Neural progenitor cell (in vitro differentiated cells): ENCODE data around the gene RPP38. TPM values are rescaled to one million over a fixed set of nuclear protein-coding genes. Genes with fewer than 3 reads are reported as not detected.

Source experiments
- DNase-seq: peaks from one replicate; pipeline ENCODE4 v3.0.0-alpha.2; 2016; ENCODE audit warnings: low spot score
- H2AFZ ChIP-seq: fragments of 200-600 bp; sonication (generic); replicated peaks from 2 replicates; pipeline ENCODE4 v1.6.1; 2016; ENCODE audit warnings: antibody characterized with exemption
- H3F3A ChIP-seq: fragments of 200-600 bp; sonication (generic); 2 replicates; pipeline ENCODE4 v1.6.1; 2016; ENCODE audit warnings: antibody characterized with exemption, low read depth
- H3K27ac ChIP-seq: fragments of 200-600 bp; sonication (generic); 2 replicates; pipeline ENCODE4 v1.5.1; 2016; ENCODE audit warnings: mild to moderate bottlenecking
- H3K27me3 ChIP-seq: fragments of 200-600 bp; sonication (generic); 2 replicates; pipeline ENCODE4 v1.6.1; 2016; ENCODE audit warnings: mild to moderate bottlenecking, moderate library complexity
- H3K36me3 ChIP-seq: fragments of 200-600 bp; sonication (generic); 2 replicates; pipeline ENCODE4 v1.5.1; 2016
- H3K4me1 ChIP-seq: fragments of 200-600 bp; sonication (generic); 2 replicates; pipeline ENCODE4 v1.6.1; 2016; ENCODE audit warnings: mixed run types
- H3K4me2 ChIP-seq: fragments of 200-600 bp; sonication (generic); 2 replicates; pipeline ENCODE4 v1.6.1; 2016
- H3K4me3 ChIP-seq: fragments of 200-600 bp; sonication (generic); 2 replicates; pipeline ENCODE4 v1.5.1; 2016
- H3K79me2 ChIP-seq: fragments of 200-600 bp; sonication (generic); 2 replicates; pipeline ENCODE4 v1.6.1; 2016; ENCODE audit warnings: low read depth
- H3K9ac ChIP-seq: fragments of 200-600 bp; sonication (generic); 2 replicates; pipeline ENCODE4 v1.6.1; 2016
- H3K9me3 ChIP-seq: fragments of 200-600 bp; sonication (generic); 2 replicates; pipeline ENCODE4 v1.5.1; 2016; ENCODE audit warnings: low read depth
- H4K20me1 ChIP-seq: fragments of 200-600 bp; sonication (generic); 2 replicates; pipeline ENCODE4 v1.6.1; 2016; ENCODE audit warnings: low read depth
- H3K27ac Mint-ChIP-seq: 3 replicates; pipeline ENCODE4 v1.8.0; 2021; ENCODE audit warnings: mixed read lengths
- H3K27me3 Mint-ChIP-seq: 2 replicates; pipeline ENCODE4 v1.8.0; 2022; ENCODE audit warnings: low read depth, mild to moderate bottlenecking, inconsistent platforms, moderate library complexity, mixed read lengths; ENCODE audit not compliant: insufficient read depth
- H3K36me3 Mint-ChIP-seq: 3 replicates; pipeline ENCODE4 v1.8.0; 2021; ENCODE audit warnings: mixed read lengths
- H3K4me1 Mint-ChIP-seq: 3 replicates; pipeline ENCODE4 v1.8.0; 2021; ENCODE audit warnings: mixed read lengths
- H3K4me3 Mint-ChIP-seq: 3 replicates; pipeline ENCODE4 v1.8.0; 2021; ENCODE audit warnings: mild to moderate bottlenecking, moderate library complexity, mixed read lengths
- H3K9me3 Mint-ChIP-seq: 3 replicates; pipeline ENCODE4 v1.8.0; 2020; ENCODE audit warnings: mixed read lengths
- EZH2 ChIP-seq: fragments of 200-600 bp; sonication (generic); IDR thresholded peaks from 2 replicates; pipeline ENCODE4 v1.6.1; 2017; ENCODE audit warnings: antibody characterized with exemption, mild to moderate bottlenecking, moderate library complexity
- EZH2phosphoT487 ChIP-seq: fragments of 200-600 bp; sonication (generic); IDR thresholded peaks from 2 replicates; pipeline ENCODE4 v1.6.1; 2017; ENCODE audit warnings: antibody characterized with exemption
- total RNA-seq: library from RNA; depleted of rRNA; stranded (reverse); fragments of >200 nt; gene quantifications from 2 replicates; pipeline ENCODE4 v1.2.3, GENCODE V29; 2015; ENCODE audit warnings: low replicate concordance
- TF ChIP-seq, protein P1 (sequence below): fragments of 200-600 bp; sonication (generic); IDR thresholded peaks from 2 replicates; pipeline ENCODE4 v1.5.1; 2017; ENCODE audit warnings: antibody characterized with exemption, mild to moderate bottlenecking

The RPP38 gene
- total RNA-seq, 1 donor from 2014 or later: 17.0 TPM

DNA sequence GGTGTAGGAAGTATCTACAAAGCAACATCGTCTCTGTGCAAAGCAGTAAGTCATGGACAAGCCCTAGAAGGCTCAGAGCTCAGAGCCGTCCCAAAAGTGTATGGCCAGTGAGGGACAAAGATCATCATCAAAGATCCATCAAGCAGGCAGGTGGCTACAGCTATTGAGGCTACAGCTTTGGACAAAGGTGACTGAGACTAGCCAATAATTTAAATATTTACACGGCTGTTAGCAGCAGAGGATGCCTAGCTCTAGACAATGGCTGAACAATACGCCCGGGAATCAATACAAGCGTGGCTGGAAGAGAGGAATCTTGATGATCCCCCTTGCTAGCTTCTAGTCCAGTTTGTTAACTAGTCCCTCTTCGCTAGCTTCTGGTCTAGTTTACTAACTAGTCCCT lies 53.4 kb downstream of the RPP38 start:
- H3K27me3 ChIP-seq: no peaks in the 10 kb centered on the region
- H3F3A ChIP-seq: no peaks in the 10 kb centered on the region
- H4K20me1 ChIP-seq: peaks cover 7% of the 10 kb centered on the region
- no peak overlapping the region for H3K9ac ChIP-seq
- no peak overlapping the region for H3K27ac ChIP-seq
- Mint-ChIP-seq H3K4me3 (no peak overlapping the region), H3K4me1 (peaks cover 9% of the 10 kb centered on the region), H3K27ac (no peak overlapping the region), H3K9me3 (no peaks in the 10 kb centered on the region), H3K36me3 (peaks cover 18% of the 10 kb centered on the region), H3K27me3 (no peaks in the 10 kb centered on the region)
- H3K36me3 ChIP-seq: no peaks in the 10 kb centered on the region
- H3K4me3 ChIP-seq: no peak overlapping the region
- DNase-seq: no peak
- no peaks in the 10 kb centered on the region for H3K9me3 ChIP-seq
- H3K4me1 ChIP-seq: no peaks in the 10 kb centered on the region
- peaks cover 31% of the 10 kb centered on the region for H3K79me2 ChIP-seq
- H2AFZ ChIP-seq: no peak overlapping the region
- TF ChIP-seq EZH2phosphoT487 (no peak), EZH2 (no peak)
- TF ChIP-seq, protein P1, sequence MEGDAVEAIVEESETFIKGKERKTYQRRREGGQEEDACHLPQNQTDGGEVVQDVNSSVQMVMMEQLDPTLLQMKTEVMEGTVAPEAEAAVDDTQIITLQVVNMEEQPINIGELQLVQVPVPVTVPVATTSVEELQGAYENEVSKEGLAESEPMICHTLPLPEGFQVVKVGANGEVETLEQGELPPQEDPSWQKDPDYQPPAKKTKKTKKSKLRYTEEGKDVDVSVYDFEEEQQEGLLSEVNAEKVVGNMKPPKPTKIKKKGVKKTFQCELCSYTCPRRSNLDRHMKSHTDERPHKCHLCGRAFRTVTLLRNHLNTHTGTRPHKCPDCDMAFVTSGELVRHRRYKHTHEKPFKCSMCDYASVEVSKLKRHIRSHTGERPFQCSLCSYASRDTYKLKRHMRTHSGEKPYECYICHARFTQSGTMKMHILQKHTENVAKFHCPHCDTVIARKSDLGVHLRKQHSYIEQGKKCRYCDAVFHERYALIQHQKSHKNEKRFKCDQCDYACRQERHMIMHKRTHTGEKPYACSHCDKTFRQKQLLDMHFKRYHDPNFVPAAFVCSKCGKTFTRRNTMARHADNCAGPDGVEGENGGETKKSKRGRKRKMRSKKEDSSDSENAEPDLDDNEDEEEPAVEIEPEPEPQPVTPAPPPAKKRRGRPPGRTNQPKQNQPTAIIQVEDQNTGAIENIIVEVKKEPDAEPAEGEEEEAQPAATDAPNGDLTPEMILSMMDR: no peak
- H3K4me2 ChIP-seq: no peak overlapping the region

DNA sequence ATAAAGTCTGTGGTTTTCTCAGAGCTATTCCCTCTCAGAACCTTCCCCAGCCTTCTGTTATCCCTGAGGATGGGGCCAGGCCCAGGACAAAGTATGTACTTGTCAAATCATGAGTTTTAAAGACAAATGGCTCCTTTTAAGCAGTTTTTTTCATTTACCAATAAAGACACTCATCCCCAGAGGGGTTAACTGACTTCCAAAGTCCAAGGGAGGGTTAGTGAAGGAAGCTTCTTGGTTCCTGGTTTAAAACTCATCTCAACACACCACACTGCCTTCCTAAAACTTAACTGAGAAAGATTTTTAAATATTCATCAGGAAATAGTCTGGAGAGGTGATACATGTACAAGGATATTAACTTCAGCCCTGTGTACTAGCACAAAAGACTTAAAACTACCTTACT lies 55.4 kb downstream of the RPP38 start:
- Histone ChIP-seq H3K9me3 (no peaks in the 10 kb centered on the region), H4K20me1 (peaks cover 6% of the 10 kb centered on the region), H3K4me3 (no peak overlapping the region), H3K4me1 (no peaks in the 10 kb centered on the region), H3F3A (no peaks in the 10 kb centered on the region), H3K4me2 (no peak overlapping the region), H3K27me3 (no peaks in the 10 kb centered on the region), H3K9ac (no peak overlapping the region), H3K27ac (no peak overlapping the region), H3K79me2 (peaks cover 27% of the 10 kb centered on the region), H3K36me3 (no peaks in the 10 kb centered on the region), H2AFZ (no peak overlapping the region)
- no peak for TF ChIP-seq EZH2
- TF ChIP-seq, protein P1: no peak
- TF ChIP-seq EZH2phosphoT487: no peak
- Mint-ChIP-seq H3K27ac (no peak overlapping the region), H3K4me3 (no peak overlapping the region), H3K9me3 (no peaks in the 10 kb centered on the region), H3K27me3 (no peaks in the 10 kb centered on the region), H3K36me3 (peaks cover 21% of the 10 kb centered on the region), H3K4me1 (peaks cover 6% of the 10 kb centered on the region)
- DNase-seq: no peak

Other genes with a start within 250 kb of the RPP38 start
- gene SUV39H2, start 218.5 kb upstream of the RPP38 start, total RNA-seq: 67.9 and 112 TPM in 2 replicates
- 4.5 and 5.3 TPM in 2 replicates for gene DCLRE1C, start 143.3 kb upstream of the RPP38 start, total RNA-seq
- not detected in 2 replicates for gene MEIG1, start 138.0 kb upstream of the RPP38 start, total RNA-seq
- gene OLAH, start 53.4 kb upstream of the RPP38 start, total RNA-seq: not detected in 2 replicates
- 68.7 and 97.3 TPM in 2 replicates for gene ACBD7, start 8.6 kb upstream of the RPP38 start, total RNA-seq
- gene NMT2, start 71.3 kb downstream of the RPP38 start, total RNA-seq: 25.4 and 26.1 TPM in 2 replicates